Neutrophil (primary cell): ENCODE data around the gene LDAH.

Source experiments
- H3K27ac ChIP-seq: fragments of 200-600 bp; sonication (generic); 2 replicates; pipeline ENCODE4 v1.5.1; 2016; ENCODE audit warnings: mild to moderate bottlenecking, moderate library complexity
- H3K27me3 ChIP-seq: fragments of 200-600 bp; sonication (generic); 2 replicates; pipeline ENCODE4 v1.6.0; 2016; ENCODE audit warnings: mild to moderate bottlenecking
- H3K36me3 ChIP-seq: fragments of 200-600 bp; sonication (generic); 2 replicates; pipeline ENCODE4 v1.5.1; 2017
- H3K4me1 ChIP-seq, 2 experiments: fragments of 200-600 bp in 1 of 2; sonication (generic) in 1 of 2; 1 replicate in 1 of 2; 2 replicates in 1 of 2; pipeline versions ENCODE4 v1.5.1 to v1.6.1; 2013 to 2016; ENCODE audit warnings: low read depth in 1 of 2, low read length in 1 of 2, mild to moderate bottlenecking in 1 of 2, moderate library complexity in 1 of 2; ENCODE audit not compliant: control insufficient read depth in 1 of 2, insufficient read depth in 1 of 2
- H3K4me3 ChIP-seq, 2 experiments: fragments of 200-600 bp in 1 of 2; sonication (generic) in 1 of 2; 1 replicate in 1 of 2; 2 replicates in 1 of 2; pipeline ENCODE4 v1.5.1; 2013 to 2016; ENCODE audit warnings: low read depth in 1 of 2, low read length in 1 of 2, mild to moderate bottlenecking in 1 of 2, moderate library complexity in 1 of 2
- H3K9me3 ChIP-seq: fragments of 200-600 bp; sonication (generic); 2 replicates; pipeline ENCODE4 v1.5.1; 2016
- CTCF ChIP-seq: fragments of 200-600 bp; sonication (generic); IDR thresholded peaks from 2 replicates; pipeline ENCODE4 v1.5.1; 2016; ENCODE audit warnings: antibody characterized with exemption

LDAH gene

DNA sequence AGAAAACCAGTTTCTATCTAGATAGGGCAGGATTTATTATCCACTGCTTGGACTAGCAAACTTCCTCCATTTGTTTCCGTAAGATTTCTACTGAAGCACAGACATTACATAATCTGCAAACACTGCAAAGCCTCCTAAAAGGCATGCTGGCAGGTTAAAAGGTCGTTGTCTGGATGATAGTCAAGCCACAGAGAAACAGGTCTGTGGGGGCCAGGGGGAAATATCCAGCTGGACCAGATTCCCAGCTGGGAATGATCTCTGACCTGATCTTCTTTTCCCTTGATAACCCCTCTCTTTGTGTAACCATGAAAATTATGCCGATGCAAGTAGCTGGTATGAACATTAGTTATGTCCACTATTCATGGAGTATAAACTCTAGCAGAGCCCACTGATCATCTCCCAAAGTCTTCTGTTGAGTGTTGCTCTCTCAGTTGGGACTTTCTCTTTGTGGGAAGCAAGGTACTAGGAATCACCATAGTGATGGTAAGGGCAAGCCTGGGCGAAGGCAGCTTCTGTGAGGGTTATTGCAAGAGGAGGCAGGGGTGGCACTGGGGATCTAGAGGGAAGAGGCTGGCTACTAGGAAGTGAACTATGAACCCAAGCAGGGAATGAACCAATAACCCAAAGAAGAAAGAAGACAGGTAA is 94.7 kb downstream of the LDAH start:
- Histone ChIP-seq H3K4me3 (no peak overlapping the region), H3K4me1 (peaks cover 14 to 18% of the 10 kb centered on the region in 2 experiments), H3K36me3 (no peaks in the 10 kb centered on the region), H3K27me3 (no peaks in the 10 kb centered on the region), H3K9me3 (no peaks in the 10 kb centered on the region), H3K27ac (no peak overlapping the region)
- TF ChIP-seq CTCF: no peak

DNA sequence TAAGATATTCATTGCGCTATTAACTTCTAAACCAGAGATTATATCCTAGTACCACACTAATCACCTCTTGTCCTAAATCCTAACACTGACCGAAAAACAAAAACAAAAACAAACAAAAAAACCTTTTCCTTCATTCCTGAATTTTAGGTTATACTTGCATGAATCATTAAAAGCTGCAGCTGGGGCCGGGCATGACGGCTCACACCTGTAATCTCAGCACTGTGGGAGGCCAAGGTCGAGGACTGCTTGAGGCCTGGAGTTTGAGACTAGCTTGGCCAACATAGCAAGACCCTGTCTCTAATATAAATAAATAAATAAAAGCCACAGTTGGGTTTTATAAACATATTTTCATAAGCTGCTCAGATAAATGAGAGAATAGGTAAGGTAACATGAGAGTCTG is 96.0 kb downstream of the LDAH start:
- no peak overlapping the region for H3K4me3 ChIP-seq

DNA sequence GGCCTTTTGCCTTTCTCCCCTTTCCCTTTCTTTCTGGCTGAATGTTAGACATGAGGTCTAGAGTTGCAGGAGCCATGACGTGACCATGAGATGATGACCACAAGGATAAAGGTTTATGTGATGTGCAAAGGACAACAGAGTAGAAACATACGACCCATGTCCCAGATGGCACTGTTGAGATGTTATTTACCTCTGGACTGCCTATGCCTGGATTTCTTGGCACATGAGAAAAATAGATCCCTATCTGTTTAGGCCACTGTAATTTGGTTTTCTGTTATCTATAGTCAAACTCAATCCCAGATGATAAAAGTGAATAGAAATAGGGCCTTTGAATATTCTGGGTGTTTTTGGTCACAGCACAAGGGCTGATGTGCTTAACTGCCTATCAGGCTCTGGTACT is 97.1 kb downstream of the LDAH start:
- Histone ChIP-seq H3K4me1 (peaks cover 14 to 18% of the 10 kb centered on the region in 2 experiments), H3K27me3 (no peaks in the 10 kb centered on the region), H3K27ac (no peak overlapping the region), H3K9me3 (no peaks in the 10 kb centered on the region), H3K36me3 (no peaks in the 10 kb centered on the region), H3K4me3 (no peak overlapping the region)
- no peak for TF ChIP-seq CTCF

More for the DNA sequence above, 96.0 kb downstream of the LDAH start:
- TF ChIP-seq CTCF: no peak
- H3K9me3 ChIP-seq: no peaks in the 10 kb centered on the region
- H3K27me3 ChIP-seq: no peaks in the 10 kb centered on the region
- no peak overlapping the region for H3K27ac ChIP-seq
- H3K36me3 ChIP-seq: no peaks in the 10 kb centered on the region
- H3K4me1 ChIP-seq: peaks cover 14 to 18% of the 10 kb centered on the region in 2 experiments

- H3K4me1 ChIP-seq: peaks cover 11 to 18% of the 10 kb centered on the region in 2 experiments
- H3K27ac ChIP-seq: no peak overlapping the region
- no peak for TF ChIP-seq CTCF
- no peak overlapping the region for H3K4me3 ChIP-seq
- H3K27me3 ChIP-seq: no peaks in the 10 kb centered on the region
- H3K36me3 ChIP-seq: no peaks in the 10 kb centered on the region
- no peaks in the 10 kb centered on the region for H3K9me3 ChIP-seq
Observed at GRCh38 chr2:20724500-20725053, 98.3 kb downstream of the LDAH start.

DNA sequence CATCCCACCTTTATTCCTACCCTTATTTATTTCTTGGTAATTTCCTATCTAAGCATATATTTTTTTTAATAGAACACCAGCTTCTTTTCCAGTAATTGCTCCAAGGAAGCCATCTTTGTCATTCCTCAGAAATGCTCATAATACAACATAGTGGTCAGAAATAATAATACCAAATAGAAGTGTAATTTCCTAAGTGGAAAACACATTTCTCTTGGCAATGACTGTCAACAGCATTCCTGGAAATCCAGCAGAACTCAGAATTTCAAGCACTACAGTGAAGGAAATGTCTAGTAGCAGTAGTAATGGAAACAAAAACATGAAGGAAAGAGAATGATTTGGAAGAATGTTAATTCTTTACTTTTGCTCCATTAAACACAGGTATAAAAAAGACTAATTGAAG is 99.4 kb downstream of the LDAH start:
- H3K4me1 ChIP-seq: peaks cover 9% of the 10 kb centered on the region in 2 experiments
- no peaks in the 10 kb centered on the region for H3K36me3 ChIP-seq
- no peak overlapping the region for H3K27ac ChIP-seq
- TF ChIP-seq CTCF: no peak
- H3K4me3 ChIP-seq: no peak overlapping the region
- no peaks in the 10 kb centered on the region for H3K27me3 ChIP-seq
- no peaks in the 10 kb centered on the region for H3K9me3 ChIP-seq
